ENCODE data around the gene CDH5. TPM values are rescaled to one million over a fixed set of nuclear protein-coding genes. Genes with fewer than 3 reads are reported as not detected.

CDH5 gene
- polyA plus RNA-seq, 1 donor (not counting 4 experiments of a cell fraction or from before 2014, with no cell fraction given): 0.05 TPM

DNA sequence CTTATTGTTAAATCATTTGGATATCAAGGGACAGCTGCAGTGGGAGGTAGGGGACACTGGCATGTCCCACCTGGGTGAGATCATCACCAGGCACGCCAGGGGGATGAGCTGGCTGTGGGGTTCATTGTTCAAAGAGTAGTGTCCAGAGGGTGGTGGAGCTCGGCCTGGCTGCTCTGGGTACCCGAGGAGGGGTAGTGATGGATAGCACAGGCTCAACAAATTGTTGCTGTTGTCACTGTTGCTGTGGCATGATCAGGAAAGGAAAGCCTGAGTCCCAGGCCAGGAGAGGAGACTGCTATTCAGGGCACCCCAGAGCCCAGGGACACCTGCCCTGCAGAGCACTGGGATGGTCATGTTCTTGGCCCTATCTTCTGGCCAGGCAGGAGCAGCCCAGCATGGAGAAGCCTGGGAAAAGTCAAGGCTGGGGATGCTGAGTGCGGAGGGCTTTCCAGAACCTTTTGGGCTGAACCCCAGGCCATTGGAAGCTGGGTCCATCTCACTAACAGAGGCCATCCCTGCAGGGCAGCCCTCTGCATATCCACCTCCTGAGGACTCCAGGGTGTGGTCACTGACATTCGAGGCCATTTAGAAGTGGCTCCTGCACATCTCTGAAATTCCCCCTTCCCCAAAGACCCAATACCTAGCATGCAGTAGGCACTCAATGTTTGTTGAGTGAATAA lies 72.7 kb downstream of the CDH5 start:
- H3K4me1 ChIP-seq (ENCODE audit: control insufficient read depth, extremely low read depth, insufficient read depth, low read length): peaks cover 6% of the 10 kb centered on the region
- FAIRE-seq (no peak), DNase-seq (ENCODE audit: low read depth, low spot score) (no peak)
- no peak overlapping the region for H3K4me2 ChIP-seq (ENCODE audit: control insufficient read depth, extremely low read depth, insufficient read depth, low read depth, low read length)
- no peaks in the 10 kb centered on the region for H3K9me3 ChIP-seq (ENCODE audit: control insufficient read depth, low read depth, low read length)
- no peak overlapping the region for H2AFZ ChIP-seq (ENCODE audit: control insufficient read depth, low read length)
- H4K20me1 ChIP-seq (ENCODE audit: control insufficient read depth, extremely low read depth, insufficient read depth, low read length): no peaks in the 10 kb centered on the region
- H3K4me3 ChIP-seq (ENCODE audit: control insufficient read depth in 2 of 3, extremely low read depth in 1 of 3, insufficient read depth in 2 of 3, low read depth in 1 of 3, low read length in 3 of 3): no peak overlapping the region
- no peak overlapping the region for H3K9ac ChIP-seq (ENCODE audit: control insufficient read depth, extremely low read depth, insufficient read depth, low read length)
- H3K79me2 ChIP-seq (ENCODE audit: control insufficient read depth, insufficient read depth, low read length): no peaks in the 10 kb centered on the region
- no peaks in the 10 kb centered on the region for H3K36me3 ChIP-seq (ENCODE audit: control insufficient read depth in 2 of 2, extremely low read depth in 1 of 2, insufficient read depth in 2 of 2, low read length in 2 of 2)
- dilution Hi-C loops (cut with MboI; ENCODE audit: extremely low pct_ligation_motif_present, low sequenced_read_pairs): no loop called here
- H3K9me1 ChIP-seq (ENCODE audit: control insufficient read depth, extremely low read depth, insufficient read depth, low read length): no peaks in the 10 kb centered on the region
- peaks cover 7% of the 10 kb centered on the region for H3K27me3 ChIP-seq (ENCODE audit: control insufficient read depth, extremely low read depth, insufficient read depth, low read length)
- no peak overlapping the region for H3K27ac ChIP-seq (ENCODE audit: control insufficient read depth, insufficient read depth, low read length)
- TF ChIP-seq EZH2 (IDR thresholded peaks at IDR 0.05; ENCODE audit: low read length) (no peak), CTCF (optimal IDR thresholded peaks at IDR 0.05 in 1 of 3, IDR thresholded peaks at IDR 0.05 in 1 of 3, conservative IDR thresholded peaks at IDR 0.05 in 1 of 3; ENCODE audit: extremely low read depth in 1 of 3, insufficient read depth in 2 of 3, low read length in 3 of 3) (no peak)

DNA sequence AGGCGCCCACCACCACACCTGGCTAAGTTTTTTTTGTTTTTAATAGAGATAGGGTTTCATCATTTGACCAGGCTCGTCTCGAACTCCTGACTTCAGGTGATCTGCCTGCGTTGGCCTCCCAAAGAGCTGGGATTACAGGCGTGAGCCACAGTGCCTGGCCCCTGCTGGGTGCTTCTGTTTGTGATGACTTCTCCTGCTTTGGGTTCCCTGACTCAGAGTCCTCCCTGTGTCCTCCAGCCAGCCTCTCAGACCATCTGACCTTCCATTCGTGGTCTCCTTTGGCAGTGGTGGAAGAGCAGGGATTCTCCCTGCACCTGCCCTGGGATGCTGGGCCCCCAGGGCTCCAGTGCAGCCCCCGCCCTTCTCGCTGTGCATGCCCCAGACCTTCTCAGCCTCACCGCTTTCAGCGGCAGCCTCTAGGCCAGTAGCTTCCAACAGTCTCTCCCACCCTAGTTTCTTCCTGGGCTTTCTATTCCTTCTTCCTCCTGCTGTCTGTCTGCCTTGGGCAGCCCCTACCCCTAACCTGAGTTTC lies 73.8 kb downstream of the CDH5 start:
- no peak for DNase-seq (ENCODE audit: low read depth, low spot score)
- dilution Hi-C loops (cut with MboI; ENCODE audit: extremely low pct_ligation_motif_present, low sequenced_read_pairs): no loop called here
- FAIRE-seq: no peak

More for the DNA sequence above, 73.8 kb downstream of the CDH5 start:
- Histone ChIP-seq H3K9me3 (ENCODE audit: control insufficient read depth, low read depth, low read length) (no peaks in the 10 kb centered on the region), H3K4me1 (ENCODE audit: control insufficient read depth, extremely low read depth, insufficient read depth, low read length) (peaks cover 6% of the 10 kb centered on the region), H3K27me3 (ENCODE audit: control insufficient read depth, extremely low read depth, insufficient read depth, low read length) (peaks cover 5% of the 10 kb centered on the region), H2AFZ (ENCODE audit: control insufficient read depth, low read length) (no peak overlapping the region), H3K4me2 (ENCODE audit: control insufficient read depth, extremely low read depth, insufficient read depth, low read depth, low read length) (no peak overlapping the region), H4K20me1 (ENCODE audit: control insufficient read depth, extremely low read depth, insufficient read depth, low read length) (no peaks in the 10 kb centered on the region), H3K79me2 (ENCODE audit: control insufficient read depth, insufficient read depth, low read length) (no peaks in the 10 kb centered on the region), H3K4me3 (ENCODE audit: control insufficient read depth in 2 of 3, extremely low read depth in 1 of 3, insufficient read depth in 2 of 3, low read depth in 1 of 3, low read length in 3 of 3) (no peak overlapping the region), H3K36me3 (ENCODE audit: control insufficient read depth in 2 of 2, extremely low read depth in 1 of 2, insufficient read depth in 2 of 2, low read length in 2 of 2) (no peaks in the 10 kb centered on the region), H3K9me1 (ENCODE audit: control insufficient read depth, extremely low read depth, insufficient read depth, low read length) (no peaks in the 10 kb centered on the region), H3K9ac (ENCODE audit: control insufficient read depth, extremely low read depth, insufficient read depth, low read length) (no peak overlapping the region), H3K27ac (ENCODE audit: control insufficient read depth, insufficient read depth, low read length) (no peak overlapping the region)
- TF ChIP-seq CTCF (optimal IDR thresholded peaks at IDR 0.05 in 1 of 3, IDR thresholded peaks at IDR 0.05 in 1 of 3, conservative IDR thresholded peaks at IDR 0.05 in 1 of 3; ENCODE audit: extremely low read depth in 1 of 3, insufficient read depth in 2 of 3, low read length in 3 of 3): no peak
- no peak for TF ChIP-seq EZH2 (IDR thresholded peaks at IDR 0.05; ENCODE audit: low read length)

Data from keratinocyte (primary cell).